ENCODE data around the gene ERN2.

DNA sequence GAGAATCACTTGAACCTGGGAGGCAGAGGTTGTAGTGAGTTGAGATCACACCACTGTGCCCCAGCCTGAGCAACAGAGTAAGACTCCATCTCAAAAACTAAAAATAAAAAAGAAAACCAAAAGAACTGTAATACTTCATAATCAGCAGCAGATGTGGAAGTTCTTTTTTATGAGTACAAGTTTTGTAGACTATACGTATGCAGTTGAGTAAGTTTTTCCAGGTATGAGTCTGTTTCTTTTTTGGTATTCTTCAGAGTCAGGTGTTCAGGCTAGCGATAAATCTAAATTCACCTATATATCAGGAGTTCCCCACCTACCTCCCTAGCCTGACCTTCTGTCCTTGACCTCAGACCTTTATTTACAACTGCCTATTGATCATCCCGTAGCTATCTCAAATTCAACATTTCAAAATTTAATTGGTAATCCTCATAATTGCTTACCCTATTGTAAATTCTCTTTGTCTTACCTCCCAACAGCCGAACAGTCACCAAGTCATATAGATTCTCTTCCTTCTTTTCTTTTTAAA is 61.0 kb downstream of the ERN2 start:
- TF ChIP-seq, protein P1, sequence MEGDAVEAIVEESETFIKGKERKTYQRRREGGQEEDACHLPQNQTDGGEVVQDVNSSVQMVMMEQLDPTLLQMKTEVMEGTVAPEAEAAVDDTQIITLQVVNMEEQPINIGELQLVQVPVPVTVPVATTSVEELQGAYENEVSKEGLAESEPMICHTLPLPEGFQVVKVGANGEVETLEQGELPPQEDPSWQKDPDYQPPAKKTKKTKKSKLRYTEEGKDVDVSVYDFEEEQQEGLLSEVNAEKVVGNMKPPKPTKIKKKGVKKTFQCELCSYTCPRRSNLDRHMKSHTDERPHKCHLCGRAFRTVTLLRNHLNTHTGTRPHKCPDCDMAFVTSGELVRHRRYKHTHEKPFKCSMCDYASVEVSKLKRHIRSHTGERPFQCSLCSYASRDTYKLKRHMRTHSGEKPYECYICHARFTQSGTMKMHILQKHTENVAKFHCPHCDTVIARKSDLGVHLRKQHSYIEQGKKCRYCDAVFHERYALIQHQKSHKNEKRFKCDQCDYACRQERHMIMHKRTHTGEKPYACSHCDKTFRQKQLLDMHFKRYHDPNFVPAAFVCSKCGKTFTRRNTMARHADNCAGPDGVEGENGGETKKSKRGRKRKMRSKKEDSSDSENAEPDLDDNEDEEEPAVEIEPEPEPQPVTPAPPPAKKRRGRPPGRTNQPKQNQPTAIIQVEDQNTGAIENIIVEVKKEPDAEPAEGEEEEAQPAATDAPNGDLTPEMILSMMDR (conservative IDR thresholded peaks at IDR 0.05 in 1 of 2, IDR thresholded peaks at IDR 0.05 in 1 of 2; ENCODE audit: low read depth in 1 of 2, low read length in 2 of 2) = no peak
- no peak for TF ChIP-seq EZH2 (IDR thresholded peaks at IDR 0.05; ENCODE audit: low read length, missing control alignments)

All from fibroblast of lung (primary cell).